ENCODE measurements around the gene MFN2.
"Not testable (repeated sequence)": the region's sequence is repeated elsewhere in the genome, so short reads cannot be mapped to it uniquely, and the experiment has no call there.

MFN2 gene

DNA sequence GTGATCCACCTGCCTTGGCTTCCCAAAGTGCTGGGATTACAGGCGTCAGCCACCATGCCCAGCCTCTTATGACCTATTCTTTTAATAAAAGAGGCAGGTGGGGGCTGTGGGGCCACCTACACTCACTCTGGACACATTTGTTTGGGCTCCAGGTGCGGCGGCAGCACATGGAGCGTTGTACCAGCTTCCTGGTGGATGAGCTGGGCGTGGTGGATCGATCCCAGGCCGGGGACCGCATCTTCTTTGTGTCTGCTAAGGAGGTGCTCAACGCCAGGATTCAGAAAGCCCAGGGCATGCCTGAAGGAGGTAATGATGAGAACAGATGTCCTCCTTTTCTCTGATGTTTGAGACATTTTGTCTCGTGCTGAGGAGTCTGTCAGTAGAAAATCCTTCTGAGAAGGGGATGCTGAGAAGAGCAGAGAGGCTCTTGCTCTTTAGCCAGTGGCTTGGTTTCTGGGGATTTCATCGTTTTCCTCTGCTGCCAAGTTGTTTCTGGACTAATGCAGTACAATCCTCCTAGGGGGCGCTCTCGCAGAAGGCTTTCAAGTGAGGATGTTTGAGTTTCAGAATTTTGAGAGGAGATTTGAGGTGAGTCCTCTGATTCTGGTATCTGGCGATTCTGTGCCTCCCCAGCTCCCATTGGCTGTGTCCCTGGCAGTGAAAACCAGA, 21.1 kb downstream of the MFN2 start:
- no peak for FAIRE-seq

GRCh38 chr1:12001996-12002493, 21.8 kb downstream of the MFN2 start:
- FAIRE-seq = no peak

DNA sequence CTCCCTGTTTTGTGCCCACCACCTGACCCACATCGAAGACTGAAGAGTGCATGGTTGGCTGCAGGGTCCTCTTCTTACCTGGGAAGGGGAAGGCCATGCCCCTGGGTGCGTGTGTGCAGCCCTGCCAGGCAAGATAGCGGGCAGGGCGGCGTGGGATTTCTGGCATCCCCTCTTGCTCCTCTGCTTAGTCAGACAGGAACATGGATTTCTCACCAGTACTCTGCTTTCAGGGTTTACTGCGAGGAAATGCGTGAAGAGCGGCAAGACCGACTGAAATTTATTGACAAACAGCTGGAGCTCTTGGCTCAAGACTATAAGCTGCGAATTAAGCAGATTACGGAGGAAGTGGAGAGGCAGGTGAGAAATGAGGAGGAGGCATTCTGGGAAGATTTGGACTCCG, 23.5 kb downstream of the MFN2 start:
- no peak for FAIRE-seq

GRCh38 chr1:12005488-12006166, 25.4 kb downstream of the MFN2 start:
- no peak for FAIRE-seq

DNA sequence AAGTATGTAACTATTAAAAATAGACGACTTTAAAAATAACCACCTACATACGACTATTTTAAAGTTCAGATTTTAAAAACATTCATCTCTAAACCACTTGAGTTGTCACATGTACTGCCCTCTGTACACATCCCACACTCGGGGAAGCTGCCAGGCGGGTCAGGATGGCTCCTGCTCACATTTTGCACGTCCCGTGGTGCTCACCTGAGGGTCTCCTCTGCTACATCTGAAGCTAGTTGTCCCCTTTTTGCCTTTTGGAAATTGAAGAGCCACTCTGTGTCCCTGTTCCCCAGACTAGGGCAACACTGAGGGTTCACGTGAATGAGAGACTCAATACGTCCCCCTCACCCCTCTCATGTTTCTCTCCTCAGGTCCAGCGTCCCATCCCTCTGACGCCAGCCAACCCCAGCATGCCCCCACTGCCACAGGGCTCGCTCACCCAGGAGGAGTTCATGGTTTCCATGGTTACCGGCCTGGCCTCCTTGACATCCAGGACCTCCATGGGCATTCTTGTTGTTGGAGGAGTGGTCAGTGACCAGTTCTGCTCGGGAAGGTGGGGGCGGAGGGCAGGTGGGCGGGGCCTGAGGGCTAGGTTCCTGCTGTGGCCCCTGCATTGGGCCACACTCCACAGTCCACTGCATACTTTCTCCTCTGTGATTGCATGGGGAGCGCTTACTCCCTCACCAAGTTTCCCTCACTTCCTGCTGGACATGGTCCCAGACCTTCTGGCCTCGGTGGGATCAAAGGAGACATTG, 26.1 kb downstream of the MFN2 start:
- no peak for FAIRE-seq

DNA sequence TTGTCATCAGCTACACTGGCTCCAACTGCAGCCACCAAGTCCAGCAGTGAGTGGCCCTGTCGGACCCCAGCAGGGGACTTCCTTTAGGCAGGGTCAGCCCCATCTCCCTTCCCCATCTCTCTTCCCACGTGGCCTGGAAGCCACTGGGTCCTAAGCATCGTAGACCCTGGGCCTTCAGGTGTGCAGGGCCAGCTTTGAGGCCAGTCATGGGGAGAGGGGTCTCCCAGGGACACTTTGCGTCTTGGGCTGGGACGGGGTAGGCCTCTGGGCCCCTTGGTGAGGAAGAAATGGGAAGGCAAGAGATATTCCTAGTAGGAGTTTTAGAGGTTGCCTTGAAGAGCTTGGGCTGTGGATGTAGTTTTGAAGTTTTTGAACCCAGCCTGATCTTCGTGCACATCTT, 27.0 kb downstream of the MFN2 start:
- FAIRE-seq = no peak

GRCh38 chr1:12008355-12008754, 28.1 kb downstream of the MFN2 start:
- FAIRE-seq = not testable (repeated sequence)

DNA sequence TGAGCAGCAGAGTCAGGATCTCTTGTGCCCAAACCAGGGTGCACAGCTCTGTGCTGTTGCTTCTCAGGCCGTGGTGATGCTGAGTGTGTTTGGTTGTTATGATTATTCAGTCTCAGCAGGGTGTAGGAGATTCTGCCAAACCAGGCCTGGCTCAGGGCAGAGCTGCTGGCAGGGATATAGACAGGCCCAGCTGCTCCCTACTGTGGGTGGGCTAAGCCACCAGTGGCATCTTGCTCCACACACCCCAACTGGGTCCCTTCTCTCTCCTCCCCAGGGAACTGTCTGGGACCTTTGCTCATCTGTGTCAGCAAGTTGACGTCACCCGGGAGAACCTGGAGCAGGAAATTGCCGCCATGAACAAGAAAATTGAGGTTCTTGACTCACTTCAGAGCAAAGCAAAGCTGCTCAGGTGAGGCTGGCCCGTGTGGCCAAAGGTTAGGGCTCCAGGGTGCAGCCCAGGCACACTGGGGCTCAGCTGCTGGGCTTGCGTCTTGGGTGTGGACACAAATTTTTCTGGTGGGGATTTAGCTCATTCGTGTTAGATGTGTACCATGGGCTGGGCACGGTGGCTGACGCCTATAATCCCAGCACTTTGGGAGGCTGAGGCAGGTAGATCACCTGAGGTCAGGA, 29.2 kb downstream of the MFN2 start:
- FAIRE-seq = no peak

GRCh38 chr1:12010746-12011570, 30.7 kb downstream of the MFN2 start:
- FAIRE-seq = no peak

DNA sequence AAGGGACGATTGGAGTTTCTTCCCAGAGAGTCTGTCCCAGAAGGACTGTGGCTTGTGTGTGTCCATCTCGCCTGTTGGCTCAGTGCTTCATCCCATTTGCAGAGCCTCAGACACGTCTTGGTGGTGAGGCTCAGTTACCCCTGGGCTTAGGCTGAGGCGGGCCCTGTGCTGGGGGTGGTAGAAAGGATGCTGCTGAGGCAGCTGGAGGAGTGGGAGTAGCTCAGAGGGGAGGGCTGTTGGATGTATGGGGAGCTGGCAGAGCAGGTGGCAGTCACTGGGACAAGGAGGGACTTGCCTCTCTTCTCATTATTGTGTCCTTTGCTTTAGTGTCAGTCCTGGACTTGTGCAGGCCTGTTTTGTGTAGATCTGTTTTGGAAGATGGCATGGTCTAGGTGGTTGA, 31.8 kb downstream of the MFN2 start:
- FAIRE-seq = no peak

DNA sequence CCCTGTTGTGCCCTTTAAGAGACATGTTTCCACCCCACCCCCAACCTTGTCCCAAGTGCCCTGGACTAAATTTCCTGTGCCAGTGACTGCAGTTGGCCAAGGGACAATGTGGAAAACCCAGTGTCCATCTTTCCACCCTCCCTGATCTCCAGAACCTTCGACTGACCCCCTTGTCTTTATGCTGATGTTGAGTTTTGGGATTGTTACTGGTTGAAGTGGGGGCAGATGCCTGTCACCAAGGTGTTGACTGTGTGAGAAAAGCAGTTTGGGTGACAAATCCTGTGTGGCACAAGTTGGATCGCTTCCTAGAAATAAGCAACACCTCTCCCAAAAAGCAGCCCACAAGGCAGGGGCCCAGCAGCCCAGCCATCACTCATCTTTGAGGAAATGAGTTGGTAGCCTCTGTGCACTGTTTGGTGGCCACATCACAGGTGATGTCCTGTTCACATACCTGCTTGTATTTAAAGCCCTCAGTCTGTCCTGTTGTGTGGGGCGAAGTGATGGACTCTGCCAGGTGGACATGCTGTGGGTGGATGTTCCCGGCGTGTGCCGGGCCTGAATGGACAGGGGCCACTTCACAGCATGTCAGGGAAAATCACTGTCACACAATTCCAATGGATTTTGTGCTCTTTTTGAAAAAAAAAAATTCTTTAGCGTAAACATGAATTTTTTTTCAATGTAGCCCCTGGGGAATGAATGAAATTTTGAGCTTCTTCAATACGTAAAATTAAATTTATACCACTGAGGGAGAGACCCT, 32.5 kb downstream of the MFN2 start:
- FAIRE-seq = no peak

DNA sequence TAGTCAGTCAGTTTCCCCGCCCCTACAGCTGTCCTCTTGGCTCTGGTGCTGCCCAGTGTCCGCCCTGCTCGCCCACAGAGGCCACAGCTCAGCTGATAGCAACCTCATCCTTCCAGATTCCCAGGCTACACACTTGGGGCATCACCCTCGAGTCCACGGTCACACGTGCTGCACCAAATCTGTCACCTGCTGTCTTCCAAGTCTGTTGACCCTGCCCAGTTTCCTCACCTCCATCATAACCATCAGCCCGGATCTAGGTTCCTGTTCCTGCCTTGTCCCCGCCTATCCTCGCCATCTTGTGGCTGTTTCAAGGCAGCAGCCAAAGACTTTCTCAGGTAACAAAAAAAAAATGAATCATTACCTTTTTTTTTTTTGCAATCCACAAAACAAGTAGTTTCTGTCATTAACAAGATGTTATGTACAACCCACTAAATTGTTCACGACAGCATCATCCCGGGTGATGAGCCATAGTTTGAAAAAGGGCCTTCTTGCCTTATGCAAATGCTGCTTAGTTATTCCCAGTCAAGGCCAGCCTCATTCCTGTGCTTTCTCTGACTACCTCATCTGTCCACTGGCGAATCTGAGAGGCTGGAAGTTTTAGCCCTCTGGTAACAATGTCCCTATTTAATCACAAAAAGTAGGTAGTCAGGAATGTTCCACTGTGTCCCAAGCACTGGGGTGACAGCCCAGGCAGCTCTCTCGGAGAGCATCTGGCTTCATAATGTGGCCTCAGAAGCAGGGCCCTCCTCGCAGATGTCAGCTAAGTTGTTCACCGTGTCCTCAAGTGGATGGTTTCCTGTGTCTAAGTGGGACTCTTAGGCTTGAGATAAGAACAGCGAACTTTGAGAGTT, 34.1 kb downstream of the MFN2 start:
- no peak for FAIRE-seq

GRCh38 chr1:12015001-12015491, 34.8 kb downstream of the MFN2 start:
- FAIRE-seq = no peak

GRCh38 chr1:12015499-12015898, 35.3 kb downstream of the MFN2 start:
- no peak for FAIRE-seq

DNA sequence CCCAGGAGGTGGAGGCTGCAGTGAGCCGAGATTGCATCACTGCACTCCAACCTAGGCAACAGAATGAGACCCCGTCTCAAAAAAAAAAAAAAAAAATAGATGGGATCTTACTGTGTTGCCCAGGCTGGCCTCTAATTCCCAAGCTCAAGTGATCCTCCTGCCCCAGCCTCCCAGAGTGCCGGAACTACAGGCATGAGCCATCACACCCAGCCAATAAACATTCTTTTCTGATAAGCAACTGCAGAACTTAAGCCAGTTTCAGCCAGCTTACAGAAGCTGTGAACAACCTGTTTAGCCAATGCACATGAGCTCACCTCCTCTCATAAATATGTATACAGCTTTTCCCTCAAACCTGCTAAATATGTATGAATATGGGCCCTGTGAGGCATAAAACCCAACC, 35.9 kb downstream of the MFN2 start:
- no peak for FAIRE-seq

DNA sequence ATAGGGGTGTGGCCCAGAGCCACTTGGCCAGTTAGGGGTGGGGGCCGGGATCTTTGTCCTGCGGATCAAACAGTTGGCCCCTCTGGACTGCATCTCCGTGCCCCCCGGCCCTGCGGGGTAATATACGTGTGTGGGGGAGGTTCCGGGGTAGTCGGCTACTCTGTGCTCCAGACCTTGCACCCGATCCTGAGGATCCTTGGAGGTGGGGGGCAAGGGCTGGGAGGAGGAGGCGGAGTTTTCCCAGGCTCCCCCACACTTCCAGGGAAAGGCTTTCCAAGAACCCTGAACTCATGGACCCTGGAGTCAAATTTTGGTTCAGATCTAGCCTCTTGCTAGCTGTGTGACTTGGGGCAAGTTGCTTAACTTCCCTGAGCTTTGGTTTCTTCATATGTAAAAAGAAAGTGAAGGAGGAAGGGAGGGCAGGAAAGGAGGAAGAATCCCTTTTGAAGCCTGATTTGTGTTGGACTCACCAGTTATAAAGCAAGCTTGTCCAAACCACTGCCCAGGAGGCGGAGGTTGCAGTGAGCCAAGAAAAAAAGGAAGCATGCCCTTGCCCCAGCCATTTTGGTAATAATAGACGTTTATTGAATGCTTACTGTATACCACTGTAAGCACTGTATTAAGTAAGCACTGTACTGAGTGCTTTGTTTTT, 39.7 kb downstream of the MFN2 start:
- no peak for FAIRE-seq

GRCh38 chr1:12021616-12022015, 41.4 kb downstream of the MFN2 start:
- FAIRE-seq = no peak

DNA sequence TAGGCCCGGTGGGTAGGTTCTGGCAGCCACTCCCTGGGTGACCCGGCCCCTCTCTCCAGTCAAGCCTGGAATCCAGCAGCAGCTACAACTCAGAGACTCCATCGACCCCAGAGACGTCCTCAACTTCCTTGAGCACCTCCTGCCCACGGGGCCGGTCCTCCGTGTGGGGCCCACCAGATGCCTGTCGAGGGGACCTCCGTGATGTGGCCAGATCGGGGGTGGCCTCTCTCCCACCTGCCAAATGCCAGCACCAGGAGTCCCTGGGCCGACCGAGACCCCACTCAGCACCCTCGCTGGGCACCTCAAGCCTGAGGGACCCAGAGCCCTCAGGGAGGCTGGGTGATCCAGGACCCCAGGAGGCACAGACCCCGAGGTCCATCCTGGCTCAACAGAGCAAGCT, 41.8 kb downstream of the MFN2 start:
- FAIRE-seq = no peak

GRCh38 chr1:12026586-12026985, 46.3 kb downstream of the MFN2 start:
- FAIRE-seq = no peak

DNA sequence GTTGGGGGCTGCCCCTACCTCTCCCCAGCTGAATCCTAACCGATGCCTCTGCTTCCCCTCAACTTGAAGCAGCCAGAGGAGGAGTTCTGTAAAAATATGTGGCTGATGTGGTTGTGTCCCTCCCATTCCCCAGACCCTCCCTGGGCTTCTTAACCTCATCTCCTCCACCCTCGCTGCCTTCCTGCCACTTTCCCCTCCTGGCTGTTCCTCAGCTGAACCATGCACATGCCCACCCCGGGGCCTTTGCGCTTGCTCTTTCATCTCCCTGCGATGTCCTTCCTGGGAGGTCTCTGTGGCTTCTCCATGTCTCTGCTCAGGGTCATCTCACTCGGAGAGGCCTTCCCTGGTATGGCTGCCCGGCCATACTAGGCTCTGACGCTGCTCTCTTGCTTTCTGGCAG, 48.0 kb downstream of the MFN2 start:
- no peak for FAIRE-seq

All from colon (tissue), 2 donors.